GM18873 (cell line): ENCODE measurements around the gene FAM184A.
A peak's percentile ranks its signal among the peaks of the same experiment; 100 is the strongest.
"Not testable (repeated sequence)": the region's sequence is repeated elsewhere in the genome, so short reads cannot be mapped to it uniquely, and the experiment has no call there.

ENCODE experiments used
- ATAC-seq: cut with Tn5 transposase; IDR thresholded peaks from one replicate; pipeline ENCODE4 v1.9.1; 2021; ENCODE audit warnings: mild to moderate bottlenecking, moderate library complexity, moderate number of reproducible peaks; ENCODE audit not compliant: unreplicated experiment, low FRiP score

The FAM184A gene

GRCh38 chr6:119078376-119079282 is at the start of gene FAM184A:
Gene FAM184A, minus strand, starts transcription at chr6:119078664. Its CDS starts 365 bp downstream, at chr6:119078299.
- peak; percentile 42 for ATAC-seq

GRCh38 chr6:119127627-119128026 is 49.2 kb upstream of the FAM184A start:
- ATAC-seq: no peak

GRCh38 chr6:119126826-119127225 is 48.4 kb upstream of the FAM184A start:
- no peak for ATAC-seq

- ATAC-seq: no peak
Observed at GRCh38 chr6:119126140-119126539, 47.7 kb upstream of the FAM184A start.

- no peak for ATAC-seq
Observed at GRCh38 chr6:119125576-119125975, 47.1 kb upstream of the FAM184A start.

- ATAC-seq: no peak
Observed at GRCh38 chr6:119124079-119124824, 45.8 kb upstream of the FAM184A start.

- no peak for ATAC-seq
Observed at GRCh38 chr6:119122336-119122735, 43.9 kb upstream of the FAM184A start.

- no peak for ATAC-seq
Observed at GRCh38 chr6:119121367-119121766, 42.9 kb upstream of the FAM184A start.

- ATAC-seq: no peak
Observed at GRCh38 chr6:119119989-119120388, 41.5 kb upstream of the FAM184A start.

- not testable (repeated sequence) for ATAC-seq
Observed at GRCh38 chr6:119119062-119119461, 40.6 kb upstream of the FAM184A start.

GRCh38 chr6:119116712-119117281 is 38.3 kb upstream of the FAM184A start:
- no peak for ATAC-seq

- no peak for ATAC-seq
Observed at GRCh38 chr6:119113961-119114360, 35.5 kb upstream of the FAM184A start.

- ATAC-seq: no peak
Observed at GRCh38 chr6:119112812-119113530, 34.5 kb upstream of the FAM184A start.

GRCh38 chr6:119110601-119111548 is 32.4 kb upstream of the FAM184A start:
- peak; percentile 87 for ATAC-seq

GRCh38 chr6:119109654-119110325 is 31.3 kb upstream of the FAM184A start:
- ATAC-seq: no peak

- ATAC-seq: no peak
Observed at GRCh38 chr6:119108076-119108475, 29.6 kb upstream of the FAM184A start.

GRCh38 chr6:119105282-119105681 is 26.8 kb upstream of the FAM184A start:
- ATAC-seq: no peak

GRCh38 chr6:119102901-119103300 is 24.4 kb upstream of the FAM184A start:
- ATAC-seq: no peak

GRCh38 chr6:119100115-119100514 is 21.7 kb upstream of the FAM184A start:
- ATAC-seq: no peak
